Psoas muscle (tissue), 8 donors: ENCODE data around the gene ZNF439. TPM values are rescaled to one million over a fixed set of nuclear protein-coding genes. Genes with fewer than 3 reads are reported as not detected.

ENCODE experiments used
- ATAC-seq, 4 donors: fragments of 200-7000 bp; cut with Tn5 transposase; one replicate each; pipeline ENCODE4 v1.9.1; 2020; ENCODE audit warnings: moderate library complexity in 3 of 4, mild to moderate bottlenecking in 2 of 4
- DNase-seq, 2 donors: peaks; one replicate each; pipeline ENCODE4 v3.0.0-alpha.2; 2020
- H3K27ac ChIP-seq: fragments of 200-600 bp; one replicate; pipeline ENCODE4 v1.8.0; 2022
- H3K27me3 ChIP-seq, 3 donors: fragments of 200-600 bp in 1 of 3; one replicate each; pipeline versions ENCODE4 v1.6.1 to v1.8.0; 2013 to 2022; ENCODE audit warnings: low read length in 2 of 3, mild to moderate bottlenecking in 2 of 3, moderate library complexity in 1 of 3; ENCODE audit not compliant: insufficient read depth in 3 of 3
- H3K36me3 ChIP-seq, 2 donors: fragments of 200-600 bp in 1 of 2; one replicate each; pipeline versions ENCODE4 v1.6.1 to v1.8.0; 2013 to 2022; ENCODE audit warnings: low read depth in 1 of 2, mild to moderate bottlenecking in 1 of 2, moderate library complexity in 1 of 2; ENCODE audit not compliant: insufficient read depth in 1 of 2
- H3K4me1 ChIP-seq: fragments of 200-600 bp; one replicate; pipeline ENCODE4 v1.8.0; 2022
- H3K4me3 ChIP-seq: fragments of 200-600 bp; one replicate; pipeline ENCODE4 v1.8.0; 2022; ENCODE audit warnings: mild to moderate bottlenecking
- H3K9me3 ChIP-seq: fragments of 200-600 bp; one replicate; pipeline ENCODE4 v1.8.0; 2022
- WGBS, 3 donors: extraction: QIAGEN DNeasy Blood & Tissue Kit; methylation state at CpG; one replicate each; pipeline versions ENCODE4 v1.1.6 to v1.1.7; 2013; 5-methylcytosine and 5-hydroxymethylcytosine counted together
- intact Hi-C, 2 donors: fragments of 100-400 bp; cut with DNase I; formaldehyde crosslinking; loops; one replicate each; pipeline versions ENCODE4 v1.11.0 to v1.14.2; 2022
- long read RNA-seq, 2 donors: library from polyadenylated mRNA; unstranded; transcript quantifications; one replicate each; pipeline ENCODE4 v2.0.0, GENCODE V29; 2021
- polyA plus RNA-seq, 3 donors: library from polyadenylated mRNA; stranded (reverse); fragments of 200-250 nt; gene quantifications; one replicate each; pipeline ENCODE4 v1.2.3, GENCODE V29; 2013
- total RNA-seq, 4 donors: library from RNA; stranded (reverse); fragmentation: NEBNext Ultra II Directional in 2 of 4; extraction: Animal tissue kit (Norgen Biotek cat#: 25700) in 2 of 4; gene quantifications; one replicate each; pipeline versions ENCODE4 v1.2.1 to v1.2.4, GENCODE V29; 2021 to 2023
- TF ChIP-seq, protein P1 (sequence below): fragments of 200-600 bp; IDR thresholded peaks from one replicate; pipeline ENCODE4 v1.8.0; 2022; ENCODE audit warnings: antibody characterized with exemption
- donor health status: healthy with polysubstance abuse.
- donor health status: DM: no; HTN: no; CAD: no; lungs with moderate emphysema.
- donor health status: Bipolar disorder and iron deficiency.
- donor health status: healthy.
- donor health status: DM: yes; HTN: yes; CAD: no.
- donor health status: DM: no; HTN: no; CAD: no.
- donor health status: DM: no; HTN: no; CAD: no.
- donor health status: DM: yes; HTN: yes; CAD: no.

ZNF439 gene
- total RNA-seq (1 to 10 TPM in 1 of 4 donors, under 1 TPM in 3; 0.30 to 2.4 (median 0.35) TPM), polyA plus RNA-seq (1 to 10 TPM in 1 of 3 donors, under 1 TPM in 2; 0.17 to 1.2 (median 0.49) TPM)
- long read RNA-seq, donor 1, result 0 reads
- long read RNA-seq, donor 2, result 0 reads

- DNase-seq, result peak; percentile 89
- Histone ChIP-seq H3K27ac (no peak within 1 kb of the TSS), H3K4me1 (no peaks in the 10 kb centered on the region), H3K4me3 (peak within 1 kb of the TSS; percentile 66), H3K27me3 (peaks cover 0 to 30% (median 0%) of the 10 kb centered on the region in 3 donors), H3K9me3 (no peaks in the 10 kb centered on the region), H3K36me3 (peaks cover 0 to 1% of the 10 kb centered on the region in 2 donors)
- intact Hi-C loops, result no loop called here
- TF ChIP-seq, protein P1, sequence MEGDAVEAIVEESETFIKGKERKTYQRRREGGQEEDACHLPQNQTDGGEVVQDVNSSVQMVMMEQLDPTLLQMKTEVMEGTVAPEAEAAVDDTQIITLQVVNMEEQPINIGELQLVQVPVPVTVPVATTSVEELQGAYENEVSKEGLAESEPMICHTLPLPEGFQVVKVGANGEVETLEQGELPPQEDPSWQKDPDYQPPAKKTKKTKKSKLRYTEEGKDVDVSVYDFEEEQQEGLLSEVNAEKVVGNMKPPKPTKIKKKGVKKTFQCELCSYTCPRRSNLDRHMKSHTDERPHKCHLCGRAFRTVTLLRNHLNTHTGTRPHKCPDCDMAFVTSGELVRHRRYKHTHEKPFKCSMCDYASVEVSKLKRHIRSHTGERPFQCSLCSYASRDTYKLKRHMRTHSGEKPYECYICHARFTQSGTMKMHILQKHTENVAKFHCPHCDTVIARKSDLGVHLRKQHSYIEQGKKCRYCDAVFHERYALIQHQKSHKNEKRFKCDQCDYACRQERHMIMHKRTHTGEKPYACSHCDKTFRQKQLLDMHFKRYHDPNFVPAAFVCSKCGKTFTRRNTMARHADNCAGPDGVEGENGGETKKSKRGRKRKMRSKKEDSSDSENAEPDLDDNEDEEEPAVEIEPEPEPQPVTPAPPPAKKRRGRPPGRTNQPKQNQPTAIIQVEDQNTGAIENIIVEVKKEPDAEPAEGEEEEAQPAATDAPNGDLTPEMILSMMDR, result no peak
- ATAC-seq, result peak; percentile 80 to 92 (median 85)
- 1 to 2% (median 2%) methylated on average over 57 to 59 of the region's 59 CpGs for WGBS, 3 donors
These were observed at the start of gene ZNF439 for GRCh38 chr19:11848594-11849469. TSS of gene ZNF439 (plus strand) at chr19:11848726. CDS start at chr19:11848868, 142 bp downstream.

GRCh38 chr19:11806354-11807098 is 42.0 kb upstream of the ZNF439 start:
- H3K36me3 ChIP-seq, result peaks cover 6 to 32% of the 10 kb centered on the region in 2 donors
- WGBS, 3 donors, result 92 to 96% (median 94%) methylated on average over 11 of the region's 11 CpGs
- peaks cover 47% of the 10 kb centered on the region for H3K9me3 ChIP-seq
- no peaks in the 10 kb centered on the region for H3K4me1 ChIP-seq
- ATAC-seq (no peak), DNase-seq (no peak)
- no peak overlapping the region for H3K27ac ChIP-seq
- TF ChIP-seq, protein P1, result no peak
- H3K27me3 ChIP-seq, result no peaks in the 10 kb centered on the region
- H3K4me3 ChIP-seq, result no peak overlapping the region
- intact Hi-C loops, result no loop called here

DNA sequence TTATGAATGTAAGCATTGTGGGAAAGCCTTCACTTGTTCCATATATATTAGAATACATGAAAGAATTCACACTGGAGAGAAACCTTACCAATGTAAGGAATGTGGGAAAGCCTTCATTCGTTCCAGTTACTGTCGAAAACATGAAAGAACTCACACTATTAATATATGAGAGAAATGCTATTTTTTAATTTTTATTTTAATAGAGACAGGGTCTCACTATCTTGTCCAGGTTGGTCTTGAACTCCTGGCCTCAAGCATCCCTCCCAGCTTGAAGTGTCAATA is 41.5 kb upstream of the ZNF439 start:
- TF ChIP-seq, protein P1, result no peak
- H3K27me3 ChIP-seq, result no peaks in the 10 kb centered on the region
- H3K27ac ChIP-seq, result no peak overlapping the region
- no peak for DNase-seq
- H3K36me3 ChIP-seq, result peaks cover 6 to 32% of the 10 kb centered on the region in 2 donors
- no peak for ATAC-seq
- WGBS, 3 donors, result 88 to 98% (median 96%) methylated on average over 2 of the region's 2 CpGs
- intact Hi-C loops, result no loop called here
- H3K4me3 ChIP-seq, result no peak overlapping the region
- peaks cover 47% of the 10 kb centered on the region for H3K9me3 ChIP-seq
- H3K4me1 ChIP-seq, result no peaks in the 10 kb centered on the region

DNA sequence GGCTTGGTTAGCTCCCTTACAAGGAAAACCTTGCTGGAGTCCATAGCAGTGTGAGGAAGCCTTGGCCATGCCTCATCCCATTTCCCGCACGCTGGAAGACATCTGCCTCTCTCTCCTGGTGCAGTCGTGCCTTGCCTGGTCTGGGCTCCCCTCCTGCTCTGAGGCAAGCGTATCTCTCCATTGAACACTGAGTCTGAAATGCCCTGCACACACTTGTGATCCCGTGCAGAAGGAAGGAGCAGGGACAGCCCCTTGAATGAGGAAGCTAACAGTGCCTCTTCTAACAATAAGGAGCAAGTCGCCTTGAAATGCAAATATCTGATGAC is 34.9 kb upstream of the ZNF439 start:
- TF ChIP-seq, protein P1, result no peak
- Histone ChIP-seq H3K9me3 (peaks cover 6% of the 10 kb centered on the region), H3K27ac (peak overlapping the region; percentile 91), H3K4me3 (peak overlapping the region; percentile 93), H3K4me1 (peaks cover 4% of the 10 kb centered on the region), H3K27me3 (no peaks in the 10 kb centered on the region), H3K36me3 (peaks cover 0 to 6% of the 10 kb centered on the region in 2 donors)
- intact Hi-C loops, result no loop called here
- ATAC-seq, result peak; percentile 3 to 36 (median 14)
- DNase-seq, result peak in 1 of 2 donors; percentile 49
- 0 to 2% (median 1%) methylated on average over 6 of the region's 6 CpGs for WGBS, 3 donors
